IMR-90 (cell line): ENCODE results near the gene TBC1D4. TPM values are rescaled to one million over a fixed set of nuclear protein-coding genes. Genes with fewer than 3 reads are reported as not detected.
A peak's percentile ranks its signal among the peaks of the same experiment; 100 is the strongest.

Experiments used
- ATAC-seq: fragments of 200-7000 bp; cut with Tn5 transposase; 2 replicates; pipeline ENCODE4 v1.9.1; 2020; ENCODE audit warnings: low read depth, mild to moderate bottlenecking, moderate library complexity
- BruUV-seq: library from RNA; stranded (reverse); fragments of 400-500 nt; replicated peaks from 2 replicates; lab custom pipeline; 2021; lab: Mats Ljungman, UMichigan
- CTCF ChIA-PET: fragments of 300-600 bp; formaldehyde crosslinking; extraction: SDS; loops from one replicate; lab custom pipeline; 2021; ENCODE audit warnings: antibody characterized with exemption; lab: Yijun Ruan, JAX
- POLR2A ChIA-PET: fragments of 300-600 bp; sonication (Branson Sonifier 250); formaldehyde crosslinking; loops from one replicate; lab custom pipeline; 2022; ENCODE audit warnings: antibody characterized with exemption; ENCODE audit not compliant: unreplicated experiment; lab: Charles Lee
- DNase-seq: peaks from one replicate; pipeline ENCODE4 v3.0.0; 2013
- H2AFZ ChIP-seq: replicated peaks from 2 replicates; pipeline ENCODE3; 2013; ENCODE audit warnings: low read length, mild to moderate bottlenecking; ENCODE audit not compliant: poor library complexity
- H2AK5ac ChIP-seq: 2 replicates; pipeline ENCODE4 v1.6.1; 2013; ENCODE audit warnings: low read depth, low read length, inconsistent platforms
- H2AK9ac ChIP-seq: replicated peaks from 2 replicates; pipeline ENCODE3; 2013; ENCODE audit warnings: mild to moderate bottlenecking, low read depth, low read length, moderate library complexity; ENCODE audit not compliant: poor library complexity
- H2BK120ac ChIP-seq: 2 replicates; pipeline ENCODE4 v1.6.1; 2013; ENCODE audit warnings: low read depth, low read length, inconsistent platforms
- H2BK15ac ChIP-seq: 3 replicates; pipeline ENCODE4 v1.6.1; 2013; ENCODE audit warnings: low read depth, low read length, inconsistent platforms
- H2BK20ac ChIP-seq: 2 replicates; pipeline ENCODE4 v1.6.1; 2013; ENCODE audit warnings: low read depth, mild to moderate bottlenecking, inconsistent platforms, low read length, moderate library complexity
- H2BK5ac ChIP-seq: 2 replicates; pipeline ENCODE4 v1.6.1; 2013; ENCODE audit warnings: mild to moderate bottlenecking, low read depth, low read length, inconsistent platforms; ENCODE audit not compliant: poor library complexity, severe bottlenecking
- H3K14ac ChIP-seq: replicated peaks from 2 replicates; pipeline ENCODE4 v1.6.1; 2013; ENCODE audit warnings: low read depth, low read length, inconsistent platforms
- H3K18ac ChIP-seq: 2 replicates; pipeline ENCODE4 v1.6.1; 2013; ENCODE audit warnings: low read depth, low read length, control low read depth
- H3K23ac ChIP-seq: 2 replicates; pipeline ENCODE4 v1.6.1; 2013; ENCODE audit warnings: low read depth, low read length, inconsistent platforms
- H3K27ac ChIP-seq: 2 replicates; pipeline ENCODE4 v1.5.1; 2013; ENCODE audit warnings: mild to moderate bottlenecking, control low read depth, low read length; ENCODE audit not compliant: insufficient read depth
- H3K27me3 ChIP-seq: 2 replicates; pipeline ENCODE4 v1.6.1; 2013; ENCODE audit warnings: low read length; ENCODE audit not compliant: control insufficient read depth, insufficient read depth
- H3K36me3 ChIP-seq: 2 replicates; pipeline ENCODE4 v1.6.1; 2013; ENCODE audit warnings: low read length, mixed read lengths; ENCODE audit not compliant: control insufficient read depth, insufficient read depth
- H3K4ac ChIP-seq: 2 replicates; pipeline ENCODE4 v1.6.1; 2013; ENCODE audit warnings: low read depth, low read length, inconsistent platforms
- H3K4me1 ChIP-seq: 2 replicates; pipeline ENCODE4 v1.6.1; 2013; ENCODE audit warnings: low read length, mixed read lengths; ENCODE audit not compliant: control insufficient read depth, insufficient read depth
- H3K4me2 ChIP-seq: 2 replicates; pipeline ENCODE4 v1.6.1; 2013; ENCODE audit warnings: low read depth, mild to moderate bottlenecking, control low read depth, low read length, moderate library complexity
- H3K4me3 ChIP-seq: 2 replicates; pipeline ENCODE4 v1.5.1; 2013; ENCODE audit warnings: low read depth, mild to moderate bottlenecking, control low read depth, low read length, moderate library complexity; ENCODE audit not compliant: insufficient read depth
- H3K56ac ChIP-seq: 2 replicates; pipeline ENCODE4 v1.6.1; 2013; ENCODE audit warnings: low read length, inconsistent platforms; ENCODE audit not compliant: insufficient read depth; ENCODE audit errors: extremely low read depth
- H3K79me1 ChIP-seq, 2 experiments: 2 replicates each; pipeline ENCODE4 v1.6.1; 2013; ENCODE audit warnings: low read length in 2 of 2, inconsistent platforms in 1 of 2, low read depth in 1 of 2
- H3K9ac ChIP-seq: 2 replicates; pipeline ENCODE4 v1.6.1; 2013; ENCODE audit warnings: low read depth, low read length, control low read depth
- H3K9me1 ChIP-seq: 2 replicates; pipeline ENCODE4 v1.6.1; 2013; ENCODE audit warnings: low read length, inconsistent platforms; ENCODE audit not compliant: insufficient read depth
- H3K9me3 ChIP-seq: 2 replicates; pipeline ENCODE4 v1.6.1; 2013; ENCODE audit warnings: low read length; ENCODE audit not compliant: control insufficient read depth, insufficient read depth
- H4K20me1 ChIP-seq: 2 replicates; pipeline ENCODE4 v1.6.1; 2013; ENCODE audit warnings: low read length, inconsistent platforms; ENCODE audit not compliant: insufficient read depth
- H4K5ac ChIP-seq: 2 replicates; pipeline ENCODE4 v1.6.1; 2013; ENCODE audit warnings: mild to moderate bottlenecking, low read depth, low read length, control low read depth
- H4K8ac ChIP-seq, 2 experiments: 2 replicates each; pipeline ENCODE4 v1.6.1; 2013; ENCODE audit warnings: low read depth in 2 of 2, low read length in 2 of 2, control low read depth in 1 of 2, inconsistent platforms in 1 of 2
- H4K91ac ChIP-seq: 2 replicates; pipeline ENCODE4 v1.6.1; 2013; ENCODE audit warnings: low read depth, low read length, inconsistent platforms; ENCODE audit not compliant: insufficient read depth
- BHLHE40 ChIP-seq: fragments of 150-350 bp; IDR thresholded peaks from 2 replicates; pipeline ENCODE4 v1.6.1; 2016; ENCODE audit warnings: mild to moderate bottlenecking, low read depth, low read length
- CEBPB ChIP-seq: IDR thresholded peaks from 2 replicates; pipeline ENCODE4 v1.6.1; 2012; ENCODE audit warnings: low read depth, low read length, improper control_type of control experiment
- CHD1 ChIP-seq: IDR thresholded peaks from 2 replicates; pipeline ENCODE4 v1.6.1; 2012; ENCODE audit warnings: low read depth, low read length, improper control_type of control experiment
- MAFK ChIP-seq: IDR thresholded peaks from 2 replicates; pipeline ENCODE4 v1.6.1; 2012; ENCODE audit warnings: low read depth, low read length, improper control_type of control experiment
- MAZ ChIP-seq: IDR thresholded peaks from 2 replicates; pipeline ENCODE4 v1.6.1; 2012; ENCODE audit warnings: low read depth, mild to moderate bottlenecking, low read length, improper control_type of control experiment, moderate library complexity, borderline replicate concordance
- MXI1 ChIP-seq: IDR thresholded peaks from 2 replicates; pipeline ENCODE4 v1.6.1; 2012; ENCODE audit warnings: low read depth, mild to moderate bottlenecking, low read length, moderate library complexity, borderline replicate concordance
- NFE2L2 ChIP-seq: fragments of 150-350 bp; IDR thresholded peaks from 2 replicates; pipeline ENCODE4 v1.6.1; 2016; ENCODE audit warnings: low read depth, mild to moderate bottlenecking, low read length
- POLR2A ChIP-seq: IDR thresholded peaks from 2 replicates; pipeline ENCODE4 v1.6.1; 2012; ENCODE audit warnings: mild to moderate bottlenecking, low read depth, low read length
- RCOR1 ChIP-seq: IDR thresholded peaks from 2 replicates; pipeline ENCODE4 v1.6.1; 2012; ENCODE audit warnings: mild to moderate bottlenecking, low read length, improper control_type of control experiment; ENCODE audit not compliant: insufficient replicate concordance
- RFX5 ChIP-seq: IDR thresholded peaks from 2 replicates; pipeline ENCODE4 v1.8.0; 2012; ENCODE audit warnings: low read depth, mild to moderate bottlenecking, low read length, moderate library complexity
- SMC3 ChIP-seq: fragments of 150-350 bp; IDR thresholded peaks from 2 replicates; pipeline ENCODE4 v1.6.1; 2016; ENCODE audit warnings: low read depth, mild to moderate bottlenecking, antibody characterized with exemption, low read length, moderate library complexity
- USF2 ChIP-seq: fragments of 150-350 bp; IDR thresholded peaks from 2 replicates; pipeline ENCODE4 v1.6.1; 2017; ENCODE audit warnings: mild to moderate bottlenecking, antibody characterized with exemption, low read length, low read depth
- WGBS, 2 experiments: methylation state at CpG; one replicate each; pipeline versions ENCODE4 v1.1.5 to v1.1.7; 2013; ENCODE audit warnings: missing lambda C conversion rate in 2 of 2; ENCODE audit not compliant: insufficient read length in 1 of 2; ENCODE audit errors: extremely low coverage in 2 of 2; 5-methylcytosine and 5-hydroxymethylcytosine counted together
- dilution Hi-C: fragments of 300-500 bp; cut with HindIII; formaldehyde crosslinking; loops from one replicate; pipeline ENCODE4 v1.14.3; 2018; ENCODE audit warnings: low sequenced_read_pairs; ENCODE audit not compliant: unreplicated experiment
- in situ Hi-C: fragments of 300-500 bp; cut with MboI; formaldehyde crosslinking; loops from 3 replicates; pipeline ENCODE4 v1.14.3; 2019; ENCODE audit warnings: low sequenced_read_pairs, inconsistent platforms, mixed read lengths
- intact Hi-C: fragments of 100-400 bp; cut with micrococcal nuclease; formaldehyde crosslinking; loops from 2 replicates; pipeline ENCODE4 v1.10.0; 2022
- polyA plus RNA-seq, 3 experiments: library from polyadenylated mRNA; depleted of rRNA; stranded (reverse); fragments of >200 nt; gene quantifications; 2 replicates each; pipeline ENCODE4 v1.2.3, GENCODE V29; 2012; ENCODE audit warnings: low replicate concordance in 1 of 3
- total RNA-seq: library from RNA; depleted of rRNA; stranded (reverse); fragments of >200 nt; gene quantifications from 2 replicates; pipeline ENCODE4 v1.2.3, GENCODE V29; 2012
- TF ChIP-seq, protein P1 (sequence below): conservative IDR thresholded peaks from 2 replicates; pipeline ENCODE4 v1.5.1; 2012; ENCODE audit warnings: mild to moderate bottlenecking, low read depth, low read length, improper control_type of control experiment
- TF ChIP-seq, protein P2 (sequence below): fragments of 150-350 bp; IDR thresholded peaks from 2 replicates; pipeline ENCODE4 v1.6.1; 2016; ENCODE audit warnings: low read depth, mild to moderate bottlenecking, low read length, moderate library complexity, borderline replicate concordance

TBC1D4 gene
- total and polyA plus RNA-seq, 2 of the 4 experiments (the other 2 are of a cell fraction), result 7.5 to 22.8 TPM

DNA sequence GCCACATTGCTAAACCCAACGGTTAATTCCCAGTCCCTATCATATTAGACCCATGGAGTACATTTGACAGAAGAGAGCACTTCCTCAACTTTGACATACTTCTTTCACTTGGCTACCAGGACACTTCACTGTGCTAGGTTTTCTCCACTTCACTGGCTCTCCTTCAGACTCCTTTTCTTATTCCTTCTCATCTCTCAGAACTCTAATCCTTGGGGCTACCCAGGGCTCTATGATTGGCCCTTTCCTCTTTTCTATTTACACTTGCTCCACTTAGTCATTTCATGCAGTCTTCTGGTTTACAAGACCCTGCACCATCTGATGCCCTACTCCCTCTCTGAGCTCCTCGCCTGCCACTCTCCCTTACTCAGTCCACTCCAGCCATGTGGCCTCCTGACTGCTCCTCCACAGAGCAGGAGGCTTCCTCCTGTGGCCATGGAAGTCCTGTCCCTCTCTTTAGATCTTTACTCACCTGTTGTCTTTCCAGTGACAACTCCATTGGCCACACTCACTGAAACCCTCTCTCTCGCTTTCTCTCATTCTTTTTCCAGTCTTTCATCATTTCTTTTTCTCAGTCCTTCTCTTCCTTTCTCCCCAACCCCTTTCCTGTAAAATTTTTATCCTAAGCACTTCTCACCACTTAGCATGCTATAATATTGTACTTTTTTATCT, 90.4 kb downstream of the TBC1D4 start:
- H3K14ac ChIP-seq, result 0 out of 2 replicates have a peak overlapping the region, but pooled peaks have one; percentile 14
- H3K9me1 ChIP-seq, result no peaks in the 10 kb centered on the region; the same call in 1 of the 2 replicates
- no peak overlapping the region for H2AK9ac ChIP-seq
- H4K20me1 ChIP-seq, result no peaks in the 10 kb centered on the region
- H3K56ac ChIP-seq, result no peak overlapping the region
- no peak overlapping the region for H2BK15ac ChIP-seq
- no peak overlapping the region for H4K91ac ChIP-seq
- no peaks in the 10 kb centered on the region for H3K9me3 ChIP-seq
- intact Hi-C loops, result no loop called here
- H3K27ac ChIP-seq, result no peak overlapping the region
- BruUV-seq, result no TSS peak
- no peak overlapping the region for H2BK5ac ChIP-seq
- peaks cover 0 to 2% of the 10 kb centered on the region in 2 experiments; a peak in 2 of 4 replicates for H3K79me1 ChIP-seq
- no peak overlapping the region for H4K8ac ChIP-seq
- 0 out of 2 replicates have a peak overlapping the region, but pooled peaks have one; percentile 39 for H2AK5ac ChIP-seq
- ChIA-PET POLR2A (no interaction called here), CTCF (no interaction called here)
- no peak overlapping the region for H3K4ac ChIP-seq
- H3K4me2 ChIP-seq, result no peak overlapping the region
- no peak overlapping the region for H3K23ac ChIP-seq
- H3K9ac ChIP-seq, result no peak overlapping the region
- H3K18ac ChIP-seq, result no peak overlapping the region
- no peak overlapping the region for H2BK20ac ChIP-seq
- no peaks in the 10 kb centered on the region for H3K27me3 ChIP-seq
- H2AFZ ChIP-seq, result no peak overlapping the region
- H3K4me1 ChIP-seq, result peaks cover 2% of the 10 kb centered on the region; the same call in 1 of the 2 replicates
- DNase-seq, result peak; percentile 30
- no peak overlapping the region for H2BK120ac ChIP-seq
- TF ChIP-seq CEBPB, result no peak
- TF ChIP-seq POLR2A, result no peak
- no peak for TF ChIP-seq MAFK
- no peak for TF ChIP-seq RFX5
- no peak for TF ChIP-seq USF2
- TF ChIP-seq, protein P1, sequence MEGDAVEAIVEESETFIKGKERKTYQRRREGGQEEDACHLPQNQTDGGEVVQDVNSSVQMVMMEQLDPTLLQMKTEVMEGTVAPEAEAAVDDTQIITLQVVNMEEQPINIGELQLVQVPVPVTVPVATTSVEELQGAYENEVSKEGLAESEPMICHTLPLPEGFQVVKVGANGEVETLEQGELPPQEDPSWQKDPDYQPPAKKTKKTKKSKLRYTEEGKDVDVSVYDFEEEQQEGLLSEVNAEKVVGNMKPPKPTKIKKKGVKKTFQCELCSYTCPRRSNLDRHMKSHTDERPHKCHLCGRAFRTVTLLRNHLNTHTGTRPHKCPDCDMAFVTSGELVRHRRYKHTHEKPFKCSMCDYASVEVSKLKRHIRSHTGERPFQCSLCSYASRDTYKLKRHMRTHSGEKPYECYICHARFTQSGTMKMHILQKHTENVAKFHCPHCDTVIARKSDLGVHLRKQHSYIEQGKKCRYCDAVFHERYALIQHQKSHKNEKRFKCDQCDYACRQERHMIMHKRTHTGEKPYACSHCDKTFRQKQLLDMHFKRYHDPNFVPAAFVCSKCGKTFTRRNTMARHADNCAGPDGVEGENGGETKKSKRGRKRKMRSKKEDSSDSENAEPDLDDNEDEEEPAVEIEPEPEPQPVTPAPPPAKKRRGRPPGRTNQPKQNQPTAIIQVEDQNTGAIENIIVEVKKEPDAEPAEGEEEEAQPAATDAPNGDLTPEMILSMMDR, result no peak
- no peak for TF ChIP-seq MAZ
- TF ChIP-seq SMC3, result no peak
- TF ChIP-seq RCOR1, result no peak
- TF ChIP-seq CHD1, result no peak
- no peak for TF ChIP-seq MXI1
- no peak for TF ChIP-seq NFE2L2
- TF ChIP-seq, protein P2, sequence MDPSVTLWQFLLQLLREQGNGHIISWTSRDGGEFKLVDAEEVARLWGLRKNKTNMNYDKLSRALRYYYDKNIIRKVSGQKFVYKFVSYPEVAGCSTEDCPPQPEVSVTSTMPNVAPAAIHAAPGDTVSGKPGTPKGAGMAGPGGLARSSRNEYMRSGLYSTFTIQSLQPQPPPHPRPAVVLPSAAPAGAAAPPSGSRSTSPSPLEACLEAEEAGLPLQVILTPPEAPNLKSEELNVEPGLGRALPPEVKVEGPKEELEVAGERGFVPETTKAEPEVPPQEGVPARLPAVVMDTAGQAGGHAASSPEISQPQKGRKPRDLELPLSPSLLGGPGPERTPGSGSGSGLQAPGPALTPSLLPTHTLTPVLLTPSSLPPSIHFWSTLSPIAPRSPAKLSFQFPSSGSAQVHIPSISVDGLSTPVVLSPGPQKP, result no peak
- TF ChIP-seq BHLHE40, result no peak
- no peaks in the 10 kb centered on the region for H3K36me3 ChIP-seq
- dilution Hi-C loops, result no loop called here
- WGBS, 2 experiments, result 86% methylated on average over 3 of the region's 3 CpGs; no CpG with 5 or more reads in 1 of the 2 experiments
- ATAC-seq, result peak; percentile 57
- H3K4me3 ChIP-seq, result no peak overlapping the region
- H4K5ac ChIP-seq, result no peak overlapping the region
- in situ Hi-C loops, result no loop called here
